ENCODE data around the gene NUAK1. TPM values are rescaled to one million over a fixed set of nuclear protein-coding genes. Genes with fewer than 3 reads are reported as not detected.

Gene NUAK1
- total RNA-seq, 1 experiment from 2014 or later = 7.9 TPM

- intact Hi-C loops (cut with micrococcal nuclease; ENCODE audit: unreplicated experiment) = no loop called here
Measured at GRCh38 chr12:106040521-106040920, 98.2 kb downstream of the NUAK1 start.

GRCh38 chr12:106039646-106040404 is 98.9 kb downstream of the NUAK1 start:
- H3K36me3 ChIP-seq (ENCODE audit: low read depth) = no peaks in the 10 kb centered on the region
- no peak for DNase-seq
- no peak overlapping the region for H3K4me2 ChIP-seq
- no peaks in the 10 kb centered on the region for H3K9me3 ChIP-seq (ENCODE audit: insufficient read depth, low read depth)
- TF ChIP-seq, protein P1, sequence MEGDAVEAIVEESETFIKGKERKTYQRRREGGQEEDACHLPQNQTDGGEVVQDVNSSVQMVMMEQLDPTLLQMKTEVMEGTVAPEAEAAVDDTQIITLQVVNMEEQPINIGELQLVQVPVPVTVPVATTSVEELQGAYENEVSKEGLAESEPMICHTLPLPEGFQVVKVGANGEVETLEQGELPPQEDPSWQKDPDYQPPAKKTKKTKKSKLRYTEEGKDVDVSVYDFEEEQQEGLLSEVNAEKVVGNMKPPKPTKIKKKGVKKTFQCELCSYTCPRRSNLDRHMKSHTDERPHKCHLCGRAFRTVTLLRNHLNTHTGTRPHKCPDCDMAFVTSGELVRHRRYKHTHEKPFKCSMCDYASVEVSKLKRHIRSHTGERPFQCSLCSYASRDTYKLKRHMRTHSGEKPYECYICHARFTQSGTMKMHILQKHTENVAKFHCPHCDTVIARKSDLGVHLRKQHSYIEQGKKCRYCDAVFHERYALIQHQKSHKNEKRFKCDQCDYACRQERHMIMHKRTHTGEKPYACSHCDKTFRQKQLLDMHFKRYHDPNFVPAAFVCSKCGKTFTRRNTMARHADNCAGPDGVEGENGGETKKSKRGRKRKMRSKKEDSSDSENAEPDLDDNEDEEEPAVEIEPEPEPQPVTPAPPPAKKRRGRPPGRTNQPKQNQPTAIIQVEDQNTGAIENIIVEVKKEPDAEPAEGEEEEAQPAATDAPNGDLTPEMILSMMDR (conservative IDR thresholded peaks at IDR 0.05) = no peak
- no peak for TF ChIP-seq EZH2 (IDR thresholded peaks at IDR 0.05; ENCODE audit: low read depth)
- no peak overlapping the region for H2AFZ ChIP-seq
- H3K4me3 ChIP-seq = no peak overlapping the region
- intact Hi-C loops (cut with micrococcal nuclease; ENCODE audit: unreplicated experiment) = no loop called here
- H3K27ac ChIP-seq = no peak overlapping the region
- H3K79me2 ChIP-seq (ENCODE audit: low read depth) = no peaks in the 10 kb centered on the region
- H3K27me3 ChIP-seq (ENCODE audit: insufficient read depth, low read depth) = no peaks in the 10 kb centered on the region
- H4K20me1 ChIP-seq (ENCODE audit: insufficient read depth) = no peaks in the 10 kb centered on the region
- ChIA-PET POLR2A (ENCODE audit: unreplicated experiment) (no interaction called here), CTCF (no interaction called here)
- no peaks in the 10 kb centered on the region for H3K9me2 ChIP-seq (ENCODE audit: insufficient read depth)
- no peaks in the 10 kb centered on the region for H3K4me1 ChIP-seq (replicated peaks; ENCODE audit: insufficient read depth)
- H3F3A ChIP-seq (ENCODE audit: insufficient read depth, low read depth) = no peaks in the 10 kb centered on the region
- BruUV-seq (replicated peaks) = no TSS peak

More at GRCh38 chr12:106040521-106040920, 98.2 kb downstream of the NUAK1 start:
- Histone ChIP-seq H3K9me2 (ENCODE audit: insufficient read depth) (no peaks in the 10 kb centered on the region), H3K4me1 (replicated peaks; ENCODE audit: insufficient read depth) (no peaks in the 10 kb centered on the region), H3K4me3 (no peak overlapping the region), H3K27ac (no peak overlapping the region), H3K4me2 (no peak overlapping the region), H3K27me3 (ENCODE audit: insufficient read depth, low read depth) (no peaks in the 10 kb centered on the region), H2AFZ (no peak overlapping the region), H3K9me3 (ENCODE audit: insufficient read depth, low read depth) (no peaks in the 10 kb centered on the region), H4K20me1 (ENCODE audit: insufficient read depth) (no peaks in the 10 kb centered on the region), H3K36me3 (ENCODE audit: low read depth) (no peaks in the 10 kb centered on the region), H3K79me2 (ENCODE audit: low read depth) (no peaks in the 10 kb centered on the region), H3F3A (ENCODE audit: insufficient read depth, low read depth) (no peaks in the 10 kb centered on the region)
- ChIA-PET POLR2A (ENCODE audit: unreplicated experiment) (no interaction called here), CTCF (no interaction called here)
- BruUV-seq (replicated peaks) = no TSS peak
- DNase-seq = no peak
- no peak for TF ChIP-seq EZH2 (IDR thresholded peaks at IDR 0.05; ENCODE audit: low read depth)
- TF ChIP-seq, protein P1 (conservative IDR thresholded peaks at IDR 0.05) = no peak

DNA sequence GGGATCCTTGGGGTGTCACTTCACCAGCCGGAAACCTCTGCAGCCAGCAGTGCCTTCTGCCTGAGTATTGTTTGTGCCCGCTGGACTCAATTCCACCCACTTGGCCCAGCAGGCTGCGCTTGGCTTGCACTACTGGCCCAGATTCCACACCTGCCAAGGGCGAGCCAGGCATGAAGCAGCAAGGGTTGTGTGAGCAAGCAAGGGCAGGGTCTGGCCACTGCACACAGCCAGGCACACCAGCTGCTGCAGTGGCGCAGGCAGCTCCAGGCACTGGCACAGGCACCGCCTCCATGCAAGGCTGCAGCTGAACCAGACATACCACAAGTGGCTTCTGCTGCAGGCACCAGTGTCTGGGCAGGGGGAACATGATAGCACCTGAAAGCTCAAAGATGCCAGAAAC is 99.5 kb downstream of the NUAK1 start:
- TF ChIP-seq, protein P1 (conservative IDR thresholded peaks at IDR 0.05) = no peak
- DNase-seq = no peak
- H4K20me1 ChIP-seq (ENCODE audit: insufficient read depth) = no peaks in the 10 kb centered on the region
- POLR2A ChIA-PET (ENCODE audit: unreplicated experiment) = no interaction called here
- H3K27me3 ChIP-seq (ENCODE audit: insufficient read depth, low read depth) = no peaks in the 10 kb centered on the region
- no peaks in the 10 kb centered on the region for H3K36me3 ChIP-seq (ENCODE audit: low read depth)
- no peaks in the 10 kb centered on the region for H3K9me3 ChIP-seq (ENCODE audit: insufficient read depth, low read depth)
- no peak overlapping the region for H3K4me2 ChIP-seq
- H3F3A ChIP-seq (ENCODE audit: insufficient read depth, low read depth) = no peaks in the 10 kb centered on the region
- no TSS peak for BruUV-seq (replicated peaks)
- no peaks in the 10 kb centered on the region for H3K79me2 ChIP-seq (ENCODE audit: low read depth)
- H3K27ac ChIP-seq = no peak overlapping the region
- CTCF ChIA-PET = no interaction called here
- intact Hi-C loops (cut with micrococcal nuclease; ENCODE audit: unreplicated experiment) = no loop called here
- H2AFZ ChIP-seq = no peak overlapping the region
- H3K4me3 ChIP-seq = no peak overlapping the region
- no peaks in the 10 kb centered on the region for H3K4me1 ChIP-seq (replicated peaks; ENCODE audit: insufficient read depth)
- H3K9me2 ChIP-seq (ENCODE audit: insufficient read depth) = no peaks in the 10 kb centered on the region
